Progenitor cell of endocrine pancreas (in vitro differentiated cells): ENCODE results near the gene PRAC2. TPM values are rescaled to one million over a fixed set of nuclear protein-coding genes. Genes with fewer than 3 reads are reported as not detected.

ENCODE experiments used
- DNase-seq: peaks from one replicate; pipeline ENCODE4 v3.0.0; 2021; ENCODE audit warnings: low spot score; ENCODE audit not compliant: unreplicated experiment
- H3K27ac Mint-ChIP-seq: 2 replicates; pipeline ENCODE4 v1.8.0; 2021; ENCODE audit warnings: mild to moderate bottlenecking, moderate library complexity, mixed read lengths
- H3K27me3 Mint-ChIP-seq: 2 replicates; pipeline ENCODE4 v1.8.0; 2021; ENCODE audit warnings: mixed read lengths
- H3K36me3 Mint-ChIP-seq: 2 replicates; pipeline ENCODE4 v1.8.0; 2022; ENCODE audit warnings: mixed read lengths; ENCODE audit not compliant: insufficient read depth
- H3K4me1 Mint-ChIP-seq: 2 replicates; pipeline ENCODE4 v1.8.0; 2021; ENCODE audit warnings: low read depth, mixed read lengths
- H3K4me3 Mint-ChIP-seq: 2 replicates; pipeline ENCODE4 v1.8.0; 2021; ENCODE audit warnings: low read depth, mild to moderate bottlenecking, moderate library complexity, mixed read lengths
- H3K9me3 Mint-ChIP-seq: 2 replicates; pipeline ENCODE4 v1.8.0; 2021; ENCODE audit warnings: low read depth, mixed read lengths
- total RNA-seq: library from RNA; stranded (reverse); gene quantifications from 2 replicates; pipeline ENCODE4 v1.2.1, GENCODE V29; 2021
- TF ChIP-seq, protein P1 (sequence below): fragments of 200-600 bp; sonication (generic); IDR thresholded peaks from one replicate; pipeline ENCODE4 v1.5.0; 2021; ENCODE audit warnings: antibody characterized with exemption, mild to moderate bottlenecking; ENCODE audit not compliant: unreplicated experiment

The PRAC2 gene
- total RNA-seq, 1 donor from 2014 or later: not detected

DNA sequence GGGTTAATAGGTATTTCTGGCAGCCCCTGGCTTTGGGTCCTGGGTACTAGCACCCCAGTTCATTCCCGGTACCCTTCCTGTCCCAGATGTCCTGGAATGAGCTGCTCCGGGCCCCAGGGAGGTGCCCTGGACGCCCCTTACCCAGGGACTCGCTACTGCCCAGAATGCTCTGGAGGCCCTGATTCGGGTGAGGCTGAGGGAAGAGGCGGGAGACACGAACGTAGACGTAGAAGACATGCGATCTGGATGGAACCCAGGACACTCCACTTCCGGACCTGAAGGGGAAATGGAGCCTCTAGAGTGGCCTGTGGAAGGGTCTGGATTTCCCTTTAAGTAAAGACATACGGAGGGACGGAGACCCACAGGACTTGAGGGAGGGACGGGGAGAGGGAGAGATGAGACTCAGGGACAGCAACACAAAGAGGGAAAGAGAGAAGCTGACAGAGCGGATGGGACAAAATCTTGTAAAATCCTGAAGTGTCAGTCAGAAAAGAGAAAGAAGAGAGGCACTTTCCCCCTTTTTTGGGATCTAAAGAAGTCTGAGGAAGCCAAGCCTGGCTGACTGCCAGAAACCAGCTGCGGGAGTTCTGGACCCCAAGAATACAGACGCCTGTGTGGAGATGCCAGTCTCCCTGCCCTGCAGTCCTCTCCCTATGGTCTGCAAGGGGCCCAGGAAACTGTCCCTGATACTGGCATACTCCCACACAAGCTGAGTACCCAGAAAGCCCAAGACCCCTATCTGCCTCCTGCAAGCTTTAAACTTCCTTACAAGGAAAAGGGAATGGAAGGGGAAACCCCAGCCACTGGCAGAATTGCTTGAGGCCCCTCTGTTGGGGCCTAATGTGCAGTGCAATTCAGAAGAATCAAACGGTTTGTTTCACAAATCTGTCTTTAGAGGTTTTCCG lies 6.6 kb downstream of the PRAC2 start:
- no peak for DNase-seq
- TF ChIP-seq, protein P1, sequence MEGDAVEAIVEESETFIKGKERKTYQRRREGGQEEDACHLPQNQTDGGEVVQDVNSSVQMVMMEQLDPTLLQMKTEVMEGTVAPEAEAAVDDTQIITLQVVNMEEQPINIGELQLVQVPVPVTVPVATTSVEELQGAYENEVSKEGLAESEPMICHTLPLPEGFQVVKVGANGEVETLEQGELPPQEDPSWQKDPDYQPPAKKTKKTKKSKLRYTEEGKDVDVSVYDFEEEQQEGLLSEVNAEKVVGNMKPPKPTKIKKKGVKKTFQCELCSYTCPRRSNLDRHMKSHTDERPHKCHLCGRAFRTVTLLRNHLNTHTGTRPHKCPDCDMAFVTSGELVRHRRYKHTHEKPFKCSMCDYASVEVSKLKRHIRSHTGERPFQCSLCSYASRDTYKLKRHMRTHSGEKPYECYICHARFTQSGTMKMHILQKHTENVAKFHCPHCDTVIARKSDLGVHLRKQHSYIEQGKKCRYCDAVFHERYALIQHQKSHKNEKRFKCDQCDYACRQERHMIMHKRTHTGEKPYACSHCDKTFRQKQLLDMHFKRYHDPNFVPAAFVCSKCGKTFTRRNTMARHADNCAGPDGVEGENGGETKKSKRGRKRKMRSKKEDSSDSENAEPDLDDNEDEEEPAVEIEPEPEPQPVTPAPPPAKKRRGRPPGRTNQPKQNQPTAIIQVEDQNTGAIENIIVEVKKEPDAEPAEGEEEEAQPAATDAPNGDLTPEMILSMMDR: no peak
- no peaks in the 10 kb centered on the region for H3K9me3 Mint-ChIP-seq
- no peak overlapping the region for H3K4me3 Mint-ChIP-seq
- H3K36me3 Mint-ChIP-seq: no peaks in the 10 kb centered on the region
- peaks cover 4% of the 10 kb centered on the region for H3K4me1 Mint-ChIP-seq
- H3K27me3 Mint-ChIP-seq: peaks cover 97% of the 10 kb centered on the region
- H3K27ac Mint-ChIP-seq: no peak overlapping the region

DNA sequence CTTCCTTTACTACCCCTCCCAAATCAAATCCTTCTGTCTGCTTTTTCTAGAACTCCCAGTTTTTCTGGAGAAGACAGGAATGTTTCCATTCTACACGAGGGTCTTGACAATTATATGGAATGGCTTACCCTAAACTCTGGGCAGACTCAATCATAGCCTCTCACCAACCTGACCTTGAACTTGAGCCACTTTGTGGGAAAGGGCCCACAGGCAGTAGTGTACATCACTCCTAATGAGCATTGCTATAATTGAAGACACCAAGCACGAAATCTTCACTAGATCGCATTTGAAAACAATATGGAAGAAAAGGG lies 7.2 kb downstream of the PRAC2 start:
- DNase-seq: no peak
- Mint-ChIP-seq H3K27me3 (peaks cover 97% of the 10 kb centered on the region), H3K36me3 (no peaks in the 10 kb centered on the region), H3K27ac (no peak overlapping the region), H3K4me1 (peaks cover 4% of the 10 kb centered on the region), H3K9me3 (no peaks in the 10 kb centered on the region), H3K4me3 (no peak overlapping the region)
- TF ChIP-seq, protein P1: no peak

DNA sequence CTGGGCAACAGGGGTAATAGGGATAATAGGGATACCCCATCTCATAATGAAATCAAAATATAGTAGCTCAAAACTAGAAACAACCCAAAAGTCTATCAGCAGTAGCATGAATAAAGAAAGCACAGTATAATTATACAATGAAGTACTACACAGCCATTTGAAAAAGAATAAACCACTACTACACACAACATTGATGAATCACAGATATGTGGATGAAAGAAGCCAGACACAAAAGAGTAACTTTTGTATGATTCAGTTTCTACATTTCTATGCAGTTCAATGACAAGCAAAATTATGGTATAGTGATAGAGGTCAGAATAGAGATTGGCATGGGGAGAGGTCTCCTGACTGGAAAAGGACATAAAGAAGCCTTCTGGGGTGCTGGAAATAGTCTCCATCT lies 8.4 kb downstream of the PRAC2 start:
- no peaks in the 10 kb centered on the region for H3K36me3 Mint-ChIP-seq
- peaks cover 4% of the 10 kb centered on the region for H3K4me1 Mint-ChIP-seq
- peaks cover 97% of the 10 kb centered on the region for H3K27me3 Mint-ChIP-seq
- H3K9me3 Mint-ChIP-seq: no peaks in the 10 kb centered on the region
- TF ChIP-seq, protein P1: no peak
- no peak overlapping the region for H3K4me3 Mint-ChIP-seq
- H3K27ac Mint-ChIP-seq: no peak overlapping the region
- DNase-seq: no peak

DNA sequence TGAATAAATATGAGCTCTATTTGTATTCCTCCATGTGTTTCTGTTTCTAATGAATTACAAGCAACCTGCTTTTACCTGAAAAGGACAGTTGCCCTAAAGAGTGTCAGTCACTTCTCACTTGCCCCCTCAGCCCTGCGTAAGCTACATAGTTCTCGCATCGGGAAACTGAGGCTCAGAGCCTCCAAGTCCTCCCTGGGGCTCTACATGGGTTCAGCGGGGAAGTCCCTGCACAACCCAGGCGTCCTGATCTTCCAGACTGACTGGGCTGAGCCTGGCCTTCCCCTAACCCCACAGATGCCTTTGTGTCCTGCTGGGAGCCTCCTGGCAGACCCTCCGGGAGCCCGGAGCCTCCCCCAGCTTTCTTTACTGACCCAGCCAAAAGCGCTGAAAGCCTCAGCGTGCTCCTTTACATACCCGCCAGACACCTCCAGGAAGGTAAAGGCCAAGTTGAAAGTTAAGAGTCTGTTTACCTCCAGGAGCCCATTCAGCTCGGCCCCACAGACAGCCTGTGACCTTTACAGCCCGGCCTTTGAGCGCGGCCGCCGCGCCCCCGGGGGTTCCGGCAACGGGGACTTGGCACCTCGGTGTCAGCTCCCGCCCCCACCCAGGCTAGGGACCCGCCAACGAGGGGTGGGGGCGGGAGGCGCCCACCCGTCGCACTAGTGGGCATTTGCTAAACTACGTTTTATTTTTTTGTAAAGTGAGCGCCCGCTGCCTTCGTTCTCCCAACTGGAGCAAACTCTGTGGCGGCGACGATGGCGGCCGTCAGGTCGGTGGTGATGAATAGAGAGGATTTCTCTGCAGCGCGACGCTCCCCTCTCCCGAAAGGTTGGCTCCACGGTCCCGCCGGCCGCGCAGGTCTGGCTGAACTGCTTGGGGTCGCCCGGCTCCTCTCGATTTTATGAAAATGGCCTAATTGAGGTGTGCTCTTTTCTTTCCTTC lies 10.0 kb downstream of the PRAC2 start:
- Mint-ChIP-seq H3K27ac (peak overlapping the region; percentile 80), H3K9me3 (no peaks in the 10 kb centered on the region), H3K4me3 (no peak overlapping the region), H3K27me3 (peaks cover 97% of the 10 kb centered on the region), H3K36me3 (no peaks in the 10 kb centered on the region), H3K4me1 (peaks cover 4% of the 10 kb centered on the region)
- no peak for DNase-seq
- TF ChIP-seq, protein P1: no peak

DNA sequence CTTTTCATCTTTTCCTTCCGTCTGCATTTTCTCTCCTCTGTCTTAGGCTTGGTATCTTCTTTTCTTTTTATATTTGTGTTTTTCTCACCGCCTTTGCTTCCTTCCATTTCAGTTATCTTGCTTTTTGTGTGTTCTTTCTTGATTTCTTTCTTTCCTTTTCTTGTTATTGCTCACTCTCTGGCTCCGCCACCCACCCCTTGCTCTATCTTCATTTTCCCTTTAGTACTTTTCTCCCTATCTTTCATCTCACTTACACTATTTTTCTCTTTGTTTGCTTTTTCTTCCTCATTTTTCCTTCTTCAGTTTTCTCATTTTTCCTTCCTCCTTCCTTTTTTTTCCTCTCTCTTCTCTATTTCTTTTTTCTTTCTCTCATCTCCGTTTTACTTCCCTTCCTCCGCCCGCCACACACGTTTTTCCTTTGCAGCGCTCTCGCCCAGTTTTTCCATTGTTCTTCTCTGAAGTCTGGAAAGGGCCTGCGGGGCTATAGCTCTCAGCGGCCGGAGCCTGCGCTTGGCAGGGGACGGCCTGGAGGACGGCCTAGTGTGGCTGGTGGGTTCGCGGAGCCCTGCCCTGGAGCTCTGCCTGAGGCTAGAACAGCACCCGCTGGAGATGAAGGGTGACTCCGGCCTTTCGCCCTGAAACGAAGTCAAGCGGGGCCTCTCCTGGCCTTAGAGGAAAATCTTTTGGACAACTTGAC lies 10.8 kb downstream of the PRAC2 start:
- Mint-ChIP-seq H3K27me3 (peaks cover 97% of the 10 kb centered on the region), H3K9me3 (no peaks in the 10 kb centered on the region), H3K36me3 (no peaks in the 10 kb centered on the region), H3K4me3 (no peak overlapping the region), H3K27ac (no peak overlapping the region), H3K4me1 (peaks cover 4% of the 10 kb centered on the region)
- no peak for DNase-seq
- TF ChIP-seq, protein P1: no peak
